GM21737 (cell line): ENCODE results near the gene GAS6.
"Not testable (repeated sequence)": the region's sequence is repeated elsewhere in the genome, so short reads cannot be mapped to it uniquely, and the experiment has no call there.

Source experiments
- ATAC-seq: cut with Tn5 transposase; IDR thresholded peaks from one replicate; pipeline ENCODE4 v1.9.1; 2021; ENCODE audit warnings: mild to moderate bottlenecking, moderate library complexity; ENCODE audit not compliant: unreplicated experiment

Gene GAS6

GRCh38 chr13:113794764-113795173, 69.1 kb downstream of the GAS6 start:
- ATAC-seq = no peak

GRCh38 chr13:113794086-113794485, 69.8 kb downstream of the GAS6 start:
- no peak for ATAC-seq

- no peak for ATAC-seq
Measured at GRCh38 chr13:113793718-113794085, 70.2 kb downstream of the GAS6 start.

- ATAC-seq = no peak
Measured at GRCh38 chr13:113792886-113793717, 70.8 kb downstream of the GAS6 start.

GRCh38 chr13:113792236-113792770, 71.6 kb downstream of the GAS6 start:
- ATAC-seq = no peak

GRCh38 chr13:113791761-113792160, 72.1 kb downstream of the GAS6 start:
- ATAC-seq = no peak

- no peak for ATAC-seq
Measured at GRCh38 chr13:113791226-113791625, 72.7 kb downstream of the GAS6 start.

- not testable (repeated sequence) for ATAC-seq
Measured at GRCh38 chr13:113789931-113790330, 73.9 kb downstream of the GAS6 start.

GRCh38 chr13:113789167-113789566, 74.7 kb downstream of the GAS6 start:
- no peak for ATAC-seq

- no peak for ATAC-seq
Measured at GRCh38 chr13:113788413-113789135, 75.3 kb downstream of the GAS6 start.

GRCh38 chr13:113787694-113788093, 76.2 kb downstream of the GAS6 start:
- ATAC-seq = no peak

- no peak for ATAC-seq
Measured at GRCh38 chr13:113786262-113786841, 77.5 kb downstream of the GAS6 start.

- ATAC-seq = no peak
Measured at GRCh38 chr13:113785051-113786010, 78.5 kb downstream of the GAS6 start.

- no peak for ATAC-seq
Measured at GRCh38 chr13:113784645-113785024, 79.2 kb downstream of the GAS6 start.

- no peak for ATAC-seq
Measured at GRCh38 chr13:113783966-113784644, 79.8 kb downstream of the GAS6 start.

- ATAC-seq = no peak
Measured at GRCh38 chr13:113783200-113783881, 80.5 kb downstream of the GAS6 start.

- ATAC-seq = no peak
Measured at GRCh38 chr13:113782472-113782871, 81.4 kb downstream of the GAS6 start.

- ATAC-seq = no peak
Measured at GRCh38 chr13:113781571-113781970, 82.3 kb downstream of the GAS6 start.
